NCI-H2171 treated with DMSO at 0.1 percent for 48 hours (cell line): ENCODE data around the gene CNTN1.
A peak's percentile ranks its signal among the peaks of the same experiment; 100 is the strongest.

Source experiments
- DNase-seq: peaks from one replicate; lab custom pipeline; 2025; lab: John Stamatoyannopoulos, UW

Gene CNTN1

DNA sequence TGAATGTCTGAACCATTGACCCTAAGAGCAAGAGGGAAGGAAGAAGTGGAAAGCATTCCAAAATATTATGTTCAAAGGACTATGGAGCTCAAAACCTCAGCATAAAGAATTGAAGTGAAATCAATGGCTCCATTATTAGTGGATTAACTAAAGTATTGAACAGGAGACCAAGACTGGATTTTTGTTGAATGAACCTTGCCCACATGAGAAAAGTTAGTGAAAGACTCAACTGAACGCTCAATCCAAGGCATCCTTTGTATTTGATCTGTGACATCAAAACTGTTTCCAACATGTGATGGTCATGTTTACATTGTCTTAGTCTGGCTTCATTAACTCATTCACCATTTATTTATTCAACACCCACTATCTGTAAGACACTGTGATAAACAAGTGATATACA is 161.0 kb downstream of the CNTN1 start:
- no peak for DNase-seq

DNA sequence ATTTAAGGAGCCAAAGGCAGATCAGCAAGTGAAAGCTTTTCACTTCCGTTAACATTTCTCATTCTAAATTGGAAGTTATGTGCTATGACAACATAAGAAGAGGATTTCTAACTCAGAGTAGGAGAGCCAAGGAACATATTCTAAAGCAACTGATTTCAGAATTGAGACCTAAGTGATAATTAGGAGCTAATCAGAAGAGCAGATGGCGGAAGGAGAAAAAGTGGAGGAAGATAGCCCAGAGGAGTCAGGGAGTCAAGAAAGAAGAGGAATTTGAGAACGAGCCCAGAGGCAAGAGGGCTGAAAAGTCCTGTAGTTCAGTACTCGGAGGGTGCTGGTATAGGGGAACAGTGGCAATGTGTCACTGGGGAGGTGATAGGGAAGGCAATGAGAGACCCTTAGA is 162.4 kb downstream of the CNTN1 start:
- no peak for DNase-seq

DNA sequence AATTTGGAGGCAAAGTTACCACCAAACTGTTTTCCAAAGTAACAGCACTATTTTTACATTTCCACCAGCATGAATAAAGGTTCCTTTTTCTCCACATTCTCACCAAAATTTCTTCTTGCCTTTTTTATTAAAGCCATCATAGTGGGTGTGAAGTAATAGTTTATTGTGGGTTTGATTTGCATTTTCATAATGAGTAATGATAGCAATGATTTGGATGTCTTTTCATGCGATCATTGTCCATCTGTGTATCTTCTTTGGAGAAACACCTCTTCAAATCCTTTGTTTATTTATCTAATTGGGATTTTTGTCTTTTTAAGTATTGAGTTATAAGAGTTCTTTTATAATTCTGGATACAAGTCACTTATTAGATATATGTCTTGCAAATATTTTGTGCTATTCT is 172.7 kb downstream of the CNTN1 start:
- DNase-seq = no peak

DNA sequence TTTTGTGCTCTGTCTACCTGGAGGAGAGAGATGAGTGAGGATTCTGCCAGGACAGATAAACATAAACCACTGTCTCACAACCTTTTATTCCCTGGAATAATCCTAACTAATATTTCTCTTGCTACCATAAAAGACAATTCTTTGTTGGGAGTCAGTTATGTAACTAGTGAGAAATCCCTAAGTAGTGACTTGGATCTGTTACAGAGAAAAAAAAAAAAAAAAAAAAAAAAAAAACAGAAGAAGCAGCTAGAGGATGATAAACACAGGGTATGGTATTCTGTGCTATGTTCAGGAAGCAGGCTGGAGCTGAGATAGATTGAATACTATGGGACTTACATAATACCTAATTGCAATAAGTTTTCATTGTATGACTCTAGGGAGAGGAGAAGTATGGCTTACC is 178.7 kb downstream of the CNTN1 start:
- DNase-seq = no peak

DNA sequence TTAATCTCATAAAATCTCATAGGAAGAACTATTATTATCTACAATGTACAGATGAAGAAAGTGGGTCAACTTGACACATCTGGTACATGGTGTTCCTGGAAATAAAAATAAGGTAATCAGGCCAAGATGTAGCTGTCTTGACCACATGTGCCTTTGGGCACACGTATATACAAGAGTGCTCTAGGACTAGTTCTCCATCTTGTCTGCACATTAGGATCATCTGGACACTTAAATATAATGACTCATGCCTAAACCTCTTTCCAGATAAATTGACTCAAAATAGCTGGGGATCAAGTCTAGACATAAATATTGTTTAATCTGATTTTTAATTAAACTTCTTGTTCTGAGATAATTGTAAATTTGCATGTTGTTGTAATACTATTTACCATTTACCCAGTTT is 182.6 kb downstream of the CNTN1 start:
- no peak for DNase-seq

DNA sequence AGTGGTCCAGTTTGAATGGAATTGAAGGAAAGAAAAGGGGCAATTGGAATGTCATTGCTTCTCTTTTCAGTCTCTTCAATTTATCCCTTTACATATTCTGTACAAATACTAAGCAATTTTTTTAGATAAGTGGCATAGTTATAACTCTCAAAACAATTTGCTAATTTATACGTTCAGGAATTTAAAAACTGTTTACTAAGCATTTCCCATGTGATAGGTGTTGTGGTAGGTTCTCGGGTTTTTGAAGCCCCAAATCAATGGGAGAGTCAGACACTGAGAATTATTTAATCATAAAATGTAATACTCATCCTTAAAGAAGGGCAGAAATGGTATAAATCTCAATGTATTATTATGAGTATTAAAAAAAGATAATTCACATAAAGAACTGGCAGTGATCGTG is 197.1 kb downstream of the CNTN1 start:
- no peak for DNase-seq

DNA sequence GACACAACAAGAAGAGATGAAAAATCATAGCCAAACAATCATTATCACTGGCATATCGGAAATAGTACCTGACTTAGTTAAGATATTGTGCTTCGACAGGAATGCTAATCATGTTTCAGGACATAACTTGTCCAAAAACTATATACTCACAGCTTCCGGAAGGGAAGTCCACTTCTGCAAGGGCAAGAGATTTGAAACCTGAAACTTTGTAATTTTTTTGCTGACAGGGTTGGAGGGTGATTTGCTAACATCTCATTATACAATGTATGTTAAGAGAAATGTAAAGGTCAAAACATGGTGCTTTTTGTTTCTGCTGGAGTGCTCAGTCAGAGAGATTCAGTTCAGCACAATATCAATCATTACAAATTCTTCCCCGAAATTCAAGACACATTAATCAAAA is 200.3 kb downstream of the CNTN1 start:
- no peak for DNase-seq

DNA sequence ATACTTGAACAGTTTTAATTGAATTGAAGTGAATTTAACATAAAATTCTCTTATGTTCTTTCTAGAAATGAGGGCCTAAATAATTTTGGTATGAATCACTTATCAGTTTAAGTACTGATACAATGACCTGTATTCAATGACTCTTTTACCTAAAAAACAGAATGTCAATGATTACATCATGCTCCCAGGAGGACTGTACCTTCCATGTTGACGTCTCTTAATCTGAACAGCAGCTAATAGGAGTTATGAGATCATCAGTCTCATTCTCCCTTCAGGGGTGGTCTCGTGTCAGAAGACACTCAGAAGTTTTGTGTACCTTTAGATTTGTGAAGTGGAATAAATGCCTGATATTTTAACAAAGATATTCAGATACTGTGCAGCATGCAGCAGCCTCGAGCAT is 206.3 kb downstream of the CNTN1 start:
- peak; percentile 23 for DNase-seq

DNA sequence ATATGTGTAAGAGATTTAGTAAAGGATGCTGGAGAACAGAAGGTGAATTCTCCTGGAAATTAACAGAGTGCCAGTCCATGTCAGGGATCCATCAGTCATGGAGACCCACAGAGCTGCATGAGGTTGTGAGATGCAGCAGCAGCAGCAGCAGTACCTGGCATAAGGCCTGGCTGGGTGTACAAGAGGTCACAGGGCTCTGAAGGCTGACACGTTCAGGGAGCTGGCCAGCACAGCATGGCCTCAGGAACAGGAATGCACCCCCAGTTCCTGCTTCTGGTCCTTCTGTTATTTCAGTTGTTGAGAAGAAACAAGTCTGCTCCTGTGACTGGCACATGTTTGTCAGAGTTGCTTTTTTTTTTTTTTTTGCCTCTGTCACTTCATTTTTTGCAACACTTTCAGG is 210.8 kb downstream of the CNTN1 start:
- DNase-seq = no peak

DNA sequence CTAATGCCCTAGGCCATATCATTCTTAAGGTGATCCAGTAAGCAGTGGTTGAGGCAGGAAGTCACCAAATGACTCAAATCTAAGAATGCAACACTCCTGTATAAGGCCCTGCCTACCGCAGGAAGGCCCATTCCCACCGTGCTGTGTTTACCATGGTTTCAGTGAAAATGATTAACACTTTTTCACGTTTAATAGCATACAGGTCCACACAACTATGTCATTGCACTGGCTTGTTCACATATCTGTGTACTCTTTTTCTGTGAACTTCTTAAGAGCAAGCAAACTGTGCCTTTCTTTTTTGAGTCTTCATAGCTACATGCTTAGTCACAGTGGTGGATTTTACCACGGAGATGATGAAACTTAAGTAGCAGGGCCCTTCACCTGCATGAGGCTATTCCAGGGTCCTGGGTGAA is 214.9 kb downstream of the CNTN1 start:
- no peak for DNase-seq

DNA sequence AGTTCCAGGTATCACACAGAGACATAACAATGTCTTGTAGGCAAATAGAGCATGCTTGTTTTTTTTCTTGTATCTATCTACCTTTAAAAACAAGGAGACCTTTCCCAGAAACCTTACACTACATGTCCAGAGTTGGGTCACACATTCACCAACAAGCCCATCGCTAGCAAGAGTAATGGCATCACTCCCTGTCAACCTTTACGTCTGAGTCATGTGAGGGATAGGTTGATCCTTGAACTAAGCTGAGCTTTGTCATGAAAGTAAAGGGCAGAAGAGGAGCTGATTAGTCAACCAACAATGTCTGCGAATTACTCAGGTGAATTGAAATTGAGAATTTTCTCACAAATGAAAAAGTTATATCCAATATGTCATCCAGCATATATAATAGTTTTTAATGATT is 219.4 kb downstream of the CNTN1 start:
- no peak for DNase-seq

DNA sequence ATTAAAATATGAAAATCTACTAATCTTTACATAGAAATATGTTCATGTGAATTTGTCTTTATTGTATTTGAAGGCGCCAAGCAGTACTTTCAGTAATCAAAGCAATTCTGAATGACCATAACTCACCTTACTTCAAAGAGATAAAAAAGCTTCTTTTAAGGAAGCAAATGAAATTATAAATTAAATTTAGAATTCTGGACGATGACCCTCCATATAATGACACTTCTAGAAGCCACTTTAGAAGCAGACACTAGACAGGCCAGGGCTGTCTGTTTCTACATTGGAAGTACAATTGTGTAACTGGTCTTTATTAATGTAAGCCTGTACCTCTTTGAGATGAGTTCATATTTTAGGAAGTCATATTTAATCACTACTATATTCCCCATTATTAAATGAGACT is 222.9 kb downstream of the CNTN1 start:
- DNase-seq = no peak

DNA sequence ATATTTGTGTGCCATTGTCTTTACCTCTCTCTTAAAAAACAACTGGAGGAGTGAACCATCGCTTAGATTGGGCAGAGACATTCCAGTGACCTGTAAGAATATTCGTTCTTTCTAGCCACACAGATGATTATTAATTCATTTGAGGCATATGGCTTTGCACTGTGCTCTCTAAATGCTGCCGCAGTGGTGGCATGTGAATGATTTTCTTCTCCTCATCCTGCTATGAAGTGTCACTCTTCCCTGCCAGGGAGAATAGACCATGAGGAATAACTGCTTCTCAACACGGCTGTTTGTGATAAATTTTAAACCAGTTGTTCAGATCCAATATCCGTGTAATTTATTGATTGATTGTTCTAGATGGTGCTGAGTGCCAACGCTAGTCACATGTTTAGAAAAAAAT is 225.3 kb downstream of the CNTN1 start:
- no peak for DNase-seq

DNA sequence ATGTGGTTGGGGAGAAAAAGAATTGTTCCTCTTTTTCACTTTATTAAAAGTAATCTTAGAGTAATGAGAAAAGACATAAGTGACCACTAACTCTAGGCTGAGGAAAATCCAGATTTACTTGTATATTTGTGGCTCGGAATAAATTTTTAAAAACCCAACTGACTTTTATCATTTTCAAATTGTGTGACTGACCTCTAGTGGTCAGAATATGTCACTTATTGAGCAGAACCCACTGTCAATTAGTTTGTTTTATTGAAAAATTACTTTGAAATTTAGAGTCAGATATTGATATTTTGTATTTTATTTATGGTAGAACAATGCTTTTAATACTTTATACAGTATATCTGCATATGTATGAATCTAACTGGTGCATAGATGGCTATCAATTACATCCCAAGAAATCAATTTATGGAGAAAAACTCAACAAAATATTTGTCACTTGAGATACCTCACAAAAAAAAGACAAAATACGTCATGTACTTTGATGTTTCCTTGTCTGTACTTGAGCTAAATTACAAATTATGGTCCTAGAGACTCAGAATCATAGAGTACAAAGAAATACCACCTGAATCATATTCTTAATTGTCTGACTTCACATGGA is 229.4 kb downstream of the CNTN1 start:
- peak; percentile 36 for DNase-seq

DNA sequence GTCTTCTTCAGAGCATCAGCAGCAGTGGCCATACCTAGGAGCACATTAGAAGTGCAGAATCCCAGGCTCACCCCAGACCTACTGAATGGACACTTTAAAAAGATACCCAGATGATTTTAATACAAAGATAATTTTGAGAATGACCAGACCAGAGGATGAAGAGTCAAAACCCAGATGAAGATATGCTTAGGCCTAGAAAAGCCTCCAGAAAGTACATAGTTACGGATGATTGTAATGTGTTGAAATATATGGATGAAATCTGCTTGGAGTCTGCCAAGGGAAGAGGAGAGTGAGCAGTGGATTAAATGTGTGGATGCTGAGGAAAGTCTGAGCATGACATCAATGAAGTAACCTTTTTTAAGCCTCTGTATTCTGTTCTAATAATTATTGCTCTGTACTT is 245.7 kb downstream of the CNTN1 start:
- DNase-seq = no peak

DNA sequence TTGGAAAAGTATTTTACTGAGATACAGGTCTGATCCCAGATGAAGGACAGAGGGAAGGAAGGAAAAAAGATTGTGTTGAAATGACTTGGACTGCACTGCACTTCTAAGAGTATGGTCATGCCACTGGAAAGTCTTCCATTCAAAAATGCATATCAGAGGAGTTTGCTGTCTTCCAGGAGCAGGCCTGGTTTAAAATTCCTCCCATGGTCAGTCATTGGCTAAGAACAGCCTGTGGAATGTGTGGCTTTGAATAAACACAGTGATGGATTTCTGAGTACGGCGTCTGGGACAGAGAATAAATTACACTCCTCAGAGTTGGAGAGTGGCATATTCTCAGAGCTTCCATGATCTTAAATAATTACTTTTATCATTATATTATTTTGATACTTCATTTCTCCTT is 250.1 kb downstream of the CNTN1 start:
- DNase-seq = no peak

DNA sequence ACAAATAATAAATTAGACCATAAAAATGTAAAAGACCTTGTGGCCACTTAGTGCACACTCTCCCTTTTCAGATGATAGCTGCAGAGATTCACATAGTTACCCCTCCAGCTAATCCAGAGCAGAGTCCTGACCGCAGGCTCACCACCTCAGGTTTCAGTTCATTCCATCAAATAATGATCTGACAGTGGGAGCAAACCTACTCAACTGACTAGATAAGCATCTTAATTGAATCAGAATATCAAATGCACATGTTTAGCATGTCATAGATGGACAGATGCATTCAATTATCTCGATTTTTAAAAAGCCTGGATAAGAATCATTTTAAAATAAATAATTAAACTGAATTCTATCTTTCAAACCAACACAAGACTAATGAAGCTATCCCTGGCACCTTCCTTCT is 253.5 kb downstream of the CNTN1 start:
- no peak for DNase-seq

DNA sequence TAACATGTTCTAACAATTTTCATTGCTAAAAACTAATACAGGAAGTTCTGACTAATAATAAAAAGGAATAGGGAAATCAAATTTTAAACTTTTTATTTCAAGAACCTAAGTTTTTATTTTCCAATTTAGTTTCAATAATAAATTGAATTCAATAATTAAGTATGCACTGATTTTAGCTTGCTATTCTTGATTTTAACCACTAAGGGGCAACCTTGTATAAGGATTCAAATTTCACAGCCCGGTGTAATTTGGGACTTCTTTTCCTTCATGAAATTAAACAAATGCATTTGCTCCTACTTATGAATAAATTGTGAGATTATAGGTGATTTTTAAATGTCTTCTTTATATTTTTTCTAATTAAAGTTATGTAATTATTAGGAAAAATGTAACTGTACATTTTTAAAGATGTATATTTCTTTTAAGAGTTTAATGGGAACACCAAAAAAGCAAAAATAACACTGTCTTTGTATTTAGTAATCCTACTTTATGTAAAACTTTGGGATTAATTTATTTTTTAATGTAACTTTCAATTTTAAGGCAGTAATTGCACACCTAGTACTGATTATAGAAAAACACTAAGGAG is 254.5 kb downstream of the CNTN1 start:
- peak; percentile 61 for DNase-seq

DNA sequence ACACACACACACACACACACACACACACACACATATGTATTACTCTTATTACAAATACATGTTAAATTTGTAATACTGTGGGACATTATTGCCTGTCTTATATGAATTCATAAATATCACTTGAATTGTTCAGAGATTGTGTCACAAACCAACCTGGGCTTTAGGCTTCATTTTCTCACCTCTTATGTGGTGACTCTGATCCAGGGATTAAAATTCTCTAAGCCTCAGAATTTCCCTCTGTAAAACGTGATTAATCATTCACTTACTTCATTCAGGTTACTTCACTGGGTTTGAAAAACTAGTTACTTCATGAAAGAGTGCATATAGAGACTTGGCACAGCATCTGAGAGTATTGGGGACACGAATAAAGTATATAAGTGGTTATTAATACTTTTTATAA is 255.6 kb downstream of the CNTN1 start:
- DNase-seq = no peak

DNA sequence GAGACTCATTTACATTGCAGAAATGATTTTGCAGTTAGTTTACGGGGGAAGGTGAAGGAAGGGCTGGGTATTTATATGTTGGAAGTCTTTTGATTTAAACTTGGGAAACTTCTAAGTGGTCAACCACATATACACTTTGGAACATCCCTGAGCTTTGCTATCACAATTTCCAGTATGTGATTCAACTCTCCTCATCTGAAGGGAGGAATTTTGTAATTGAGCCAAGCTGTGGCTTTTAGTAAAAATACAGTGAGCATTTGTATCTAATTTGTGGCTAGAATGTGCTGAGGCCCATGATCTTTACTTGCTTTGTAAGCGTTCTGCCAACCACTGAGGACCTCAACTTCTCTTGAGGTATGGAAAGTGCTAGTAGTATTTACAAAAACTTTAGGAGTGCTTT is 260.8 kb downstream of the CNTN1 start:
- DNase-seq = no peak

DNA sequence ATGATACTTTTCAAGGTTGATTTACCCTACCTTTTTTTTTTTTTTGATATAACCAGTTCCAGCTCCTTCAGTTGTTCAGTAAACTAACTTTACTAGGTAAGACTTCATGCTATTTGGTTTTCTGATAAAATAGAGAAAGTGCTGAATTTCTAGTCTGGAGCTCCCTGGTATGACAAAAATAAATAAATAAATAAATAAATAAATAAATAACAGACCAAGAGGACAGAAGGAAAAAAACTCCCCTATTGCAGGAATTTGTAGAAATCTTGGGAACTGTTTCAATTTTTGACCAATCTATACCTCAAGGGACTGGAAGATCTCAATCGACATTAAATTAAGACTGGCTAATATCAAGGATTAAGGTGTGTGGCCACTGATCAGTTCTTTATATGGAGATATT is 265.2 kb downstream of the CNTN1 start:
- DNase-seq = no peak

DNA sequence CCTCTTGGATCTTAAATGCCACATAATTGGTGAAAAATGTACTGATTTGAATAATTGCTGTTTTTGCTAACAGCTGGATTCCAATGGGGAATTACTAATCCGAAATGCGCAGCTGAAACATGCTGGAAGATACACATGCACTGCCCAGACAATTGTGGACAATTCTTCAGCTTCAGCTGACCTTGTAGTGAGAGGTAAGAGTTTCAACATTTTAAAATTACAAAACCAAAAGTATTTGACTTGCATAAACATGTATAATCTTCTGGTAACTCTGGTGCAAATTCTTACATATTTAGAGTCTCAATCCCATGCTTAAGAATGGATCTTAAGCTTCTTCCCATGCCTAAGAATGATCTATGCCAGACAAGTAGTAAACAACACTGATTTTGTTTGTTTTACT is 266.8 kb downstream of the CNTN1 start:
- DNase-seq = no peak

DNA sequence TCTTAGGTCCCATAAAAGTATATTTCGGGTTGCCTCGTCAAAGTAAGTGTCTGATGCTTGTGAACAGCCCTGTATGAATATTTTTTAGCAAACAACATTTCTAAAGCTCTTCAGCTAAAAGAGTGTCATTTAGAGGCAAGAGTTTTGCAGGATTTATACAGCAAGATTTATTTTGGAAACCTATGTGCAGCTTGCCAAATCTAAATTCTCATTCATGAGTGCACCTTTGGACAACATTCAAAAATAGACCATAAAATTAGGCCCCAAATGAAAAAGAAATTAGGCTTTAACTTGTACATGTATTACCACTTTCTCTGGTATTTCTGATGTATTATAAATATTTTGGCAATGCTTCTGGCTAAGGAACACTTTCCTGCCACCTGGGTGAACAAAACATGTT is 271.5 kb downstream of the CNTN1 start:
- no peak for DNase-seq

DNA sequence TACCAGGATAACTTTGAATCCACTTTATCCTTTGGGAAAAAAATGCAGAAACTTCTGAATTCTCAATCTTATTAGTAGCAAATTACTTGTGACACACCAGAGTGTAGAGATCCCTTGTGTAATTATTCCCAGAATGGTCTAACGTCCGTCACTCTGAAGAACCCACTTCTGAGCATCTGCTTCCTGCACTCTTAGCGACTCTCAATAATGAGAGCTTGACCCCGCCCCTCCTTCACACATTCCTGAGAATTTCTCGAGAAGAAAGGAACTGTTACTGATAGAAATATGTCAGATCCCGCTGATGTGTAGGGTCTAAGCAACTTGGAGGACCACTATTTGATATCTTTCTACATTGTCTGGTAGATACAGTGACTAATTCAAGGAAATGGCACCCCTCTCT is 277.6 kb downstream of the CNTN1 start:
- DNase-seq = no peak
